Endothelial cell of umbilical vein (primary cell): ENCODE results near the gene CACNB3.

ENCODE experiments used
- CTCF ChIP-seq, 2 donors: IDR thresholded peaks; 1 replicate in 1 of 2; 2 replicates in 1 of 2; pipeline ENCODE4 v1.5.1; 2011; ENCODE audit warnings: low read length in 2 of 2, mild to moderate bottlenecking in 2 of 2, moderate library complexity in 2 of 2, control low read depth in 1 of 2, inconsistent platforms in 1 of 2, low read depth in 1 of 2; ENCODE audit not compliant: insufficient read depth in 1 of 2; ENCODE audit errors: extremely low read depth in 1 of 2
- EZH2 ChIP-seq: IDR thresholded peaks from 2 replicates; pipeline ENCODE4 v1.6.1; 2012; ENCODE audit warnings: borderline replicate concordance, low read depth, mild to moderate bottlenecking, moderate library complexity, low read length, inconsistent platforms; ENCODE audit not compliant: severe bottlenecking
- FOS ChIP-seq: IDR thresholded peaks from 2 replicates; pipeline ENCODE4 v1.6.1; 2011; ENCODE audit warnings: mild to moderate bottlenecking, low read length, moderate library complexity, borderline replicate concordance; ENCODE audit not compliant: insufficient read depth
- GATA2 ChIP-seq: IDR thresholded peaks from 2 replicates; pipeline ENCODE4 v1.7.0; 2011; ENCODE audit warnings: low read depth, mild to moderate bottlenecking, moderate library complexity, mixed read lengths, low read length; ENCODE audit not compliant: insufficient read length, insufficient read depth
- MAX ChIP-seq: IDR thresholded peaks from 2 replicates; pipeline ENCODE4 v1.6.1; 2011; ENCODE audit not compliant: insufficient read depth, insufficient read length
- POLR2A ChIP-seq: IDR thresholded peaks from 2 replicates; pipeline ENCODE4 v1.6.1; 2012; ENCODE audit warnings: low read depth, mild to moderate bottlenecking, control low read depth, low read length
- POLR2AphosphoS5 ChIP-seq: IDR thresholded peaks from 2 replicates; pipeline ENCODE4 v1.6.1; 2012; ENCODE audit warnings: low read depth, mild to moderate bottlenecking, control low read depth, low read length, moderate library complexity; ENCODE audit not compliant: insufficient read depth

GRCh38 chr12:48858043-48858442 is 39.7 kb downstream of the CACNB3 start:
- TF ChIP-seq CTCF (IDR thresholded peaks at IDR 0.05; ENCODE audit: extremely low read depth in 1 of 2, insufficient read depth in 1 of 2, low read depth in 1 of 2, low read length in 2 of 2), result no peak
- no peak for TF ChIP-seq EZH2
- TF ChIP-seq MAX, result no peak
- no peak for TF ChIP-seq POLR2A
- TF ChIP-seq GATA2, result no peak
- TF ChIP-seq POLR2AphosphoS5, result no peak
- TF ChIP-seq FOS, result no peak
